Neuronal stem cell (in vitro differentiated cells): ENCODE results near the gene BCL11B.
A peak's percentile ranks its signal among the peaks of the same experiment; 100 is the strongest.

ENCODE experiments used
- DNase-seq: peaks from one replicate; pipeline ENCODE4 v3.0.0-alpha.2; 2013; ENCODE audit warnings: low spot score
- H2AFZ ChIP-seq: one replicate; pipeline ENCODE4 v1.6.1; 2013; ENCODE audit warnings: mild to moderate bottlenecking, low read length, inconsistent platforms
- H2AK5ac ChIP-seq: 2 replicates; pipeline ENCODE4 v1.6.1; 2013; ENCODE audit warnings: low read depth, mild to moderate bottlenecking, inconsistent platforms, low read length, moderate library complexity, mixed read lengths
- H2BK120ac ChIP-seq: 2 replicates; pipeline ENCODE4 v1.6.1; 2013; ENCODE audit warnings: low read depth, mild to moderate bottlenecking, inconsistent platforms, low read length, moderate library complexity, mixed read lengths
- H2BK12ac ChIP-seq: one replicate; pipeline ENCODE4 v1.6.1; 2013; ENCODE audit warnings: low read length, inconsistent platforms
- H2BK15ac ChIP-seq: 2 replicates; pipeline ENCODE4 v1.6.1; 2013; ENCODE audit warnings: mild to moderate bottlenecking, low read length, inconsistent platforms, mixed read lengths
- H2BK5ac ChIP-seq: one replicate; pipeline ENCODE4 v1.6.1; 2013; ENCODE audit warnings: inconsistent platforms, mild to moderate bottlenecking, low read length, moderate library complexity
- H3K14ac ChIP-seq: one replicate; pipeline ENCODE4 v1.6.1; 2013; ENCODE audit warnings: low read length, inconsistent platforms
- H3K18ac ChIP-seq: 2 replicates; pipeline ENCODE4 v1.6.1; 2013; ENCODE audit warnings: low read length, inconsistent platforms
- H3K23ac ChIP-seq: 2 replicates; pipeline ENCODE4 v1.6.1; 2013; ENCODE audit warnings: low read depth, mild to moderate bottlenecking, mixed read lengths, low read length, inconsistent platforms; ENCODE audit not compliant: poor library complexity
- H3K27ac ChIP-seq: replicated peaks from 3 replicates; pipeline ENCODE4 v1.5.1; 2013; ENCODE audit warnings: low read length, inconsistent platforms
- H3K27me3 ChIP-seq, 3 experiments: 2 replicates each; pipeline ENCODE4 v1.6.1; 2013; ENCODE audit warnings: low read length in 3 of 3, mild to moderate bottlenecking in 2 of 3, inconsistent platforms in 1 of 3, low read depth in 1 of 3, mixed read lengths in 1 of 3, moderate library complexity in 1 of 3; ENCODE audit not compliant: control insufficient read depth in 3 of 3, insufficient read depth in 3 of 3
- H3K36me3 ChIP-seq, 2 donors: replicated peaks in 1 of 2; 2 replicates each; pipeline ENCODE4 v1.6.1; 2013; ENCODE audit warnings: low read length in 2 of 2; ENCODE audit not compliant: control insufficient read depth in 2 of 2, insufficient read depth in 2 of 2
- H3K4ac ChIP-seq: 2 replicates; pipeline ENCODE4 v1.6.1; 2013; ENCODE audit warnings: inconsistent platforms, mild to moderate bottlenecking, low read length, moderate library complexity
- H3K4me1 ChIP-seq, 2 donors: 1 replicate in 1 of 2; 2 replicates in 1 of 2; pipeline ENCODE4 v1.6.1; 2013; ENCODE audit warnings: low read length in 2 of 2, low read depth in 1 of 2; ENCODE audit not compliant: control insufficient read depth in 2 of 2, insufficient read depth in 1 of 2
- H3K4me2 ChIP-seq: one replicate; pipeline ENCODE4 v1.6.1; 2013; ENCODE audit warnings: mild to moderate bottlenecking, low read length, inconsistent platforms; ENCODE audit not compliant: insufficient read depth, poor library complexity, severe bottlenecking
- H3K4me3 ChIP-seq, 2 donors: 2 replicates each; pipeline ENCODE4 v1.5.1; 2013; ENCODE audit warnings: low read length in 2 of 2, mild to moderate bottlenecking in 2 of 2, inconsistent platforms in 1 of 2, moderate library complexity in 1 of 2
- H3K79me1 ChIP-seq: one replicate; pipeline ENCODE4 v1.6.1; 2013; ENCODE audit warnings: low read depth, mild to moderate bottlenecking, inconsistent platforms, low read length, moderate library complexity
- H3K9ac ChIP-seq: one replicate; pipeline ENCODE4 v1.6.1; 2013; ENCODE audit warnings: mild to moderate bottlenecking, low read depth, low read length, inconsistent platforms; ENCODE audit not compliant: poor library complexity
- H3K9me3 ChIP-seq, 2 donors: replicated peaks in 1 of 2; 2 replicates each; pipeline versions ENCODE3 to v1.6.1; 2013; ENCODE audit warnings: low read length in 2 of 2, mild to moderate bottlenecking in 2 of 2, inconsistent platforms in 1 of 2, low read depth in 1 of 2, mixed read lengths in 1 of 2, moderate library complexity in 1 of 2; ENCODE audit not compliant: control insufficient read depth in 2 of 2, insufficient read depth in 1 of 2
- H4K8ac ChIP-seq: one replicate; pipeline ENCODE4 v1.6.1; 2013; ENCODE audit warnings: low read depth, mild to moderate bottlenecking, inconsistent platforms, low read length, moderate library complexity
- H4K91ac ChIP-seq: one replicate; pipeline ENCODE4 v1.6.1; 2013; ENCODE audit warnings: low read length, low read depth, mild to moderate bottlenecking, inconsistent platforms; ENCODE audit not compliant: poor library complexity
- WGBS, 2 donors: extraction: QIAGEN DNeasy Blood & Tissue Kit; methylation state at CpG; one replicate each; pipeline ENCODE4 v1.1.7; 2013; ENCODE audit warnings: missing lambda C conversion rate in 2 of 2, mixed read lengths in 1 of 2; ENCODE audit not compliant: insufficient read length in 2 of 2, insufficient replicate concordance in 1 of 2; ENCODE audit errors: extremely low coverage in 2 of 2; 5-methylcytosine and 5-hydroxymethylcytosine counted together

The BCL11B gene

GRCh38 chr14:99155173-99156089 is 116.6 kb downstream of the BCL11B start:
- Histone ChIP-seq H4K8ac (no peak overlapping the region), H3K36me3 (no peaks in the 10 kb centered on the region), H2AK5ac (no peak overlapping the region), H2BK120ac (no peak overlapping the region), H3K79me1 (no peaks in the 10 kb centered on the region), H3K23ac (no peak overlapping the region), H3K27ac (no peak overlapping the region), H2AFZ (no peak overlapping the region), H3K18ac (no peak overlapping the region), H3K4me1 (peaks cover 0 to 2% of the 10 kb centered on the region in 2 donors), H3K14ac (no peak overlapping the region), H3K4me2 (no peak overlapping the region), H3K4me3 (no peak overlapping the region), H2BK5ac (no peak overlapping the region), H3K9me3 (no peaks in the 10 kb centered on the region), H2BK15ac (no peak overlapping the region), H3K4ac (no peak overlapping the region), H2BK12ac (no peak overlapping the region), H3K9ac (no peak overlapping the region), H4K91ac (no peak overlapping the region), H3K27me3 (peaks cover 0 to 3% (median 0%) of the 10 kb centered on the region in 3 experiments)
- WGBS, 2 donors, result no CpG with 5 or more reads among the region's 6 CpGs
- no peak for DNase-seq

- no peak overlapping the region for H2BK12ac ChIP-seq
- no peak overlapping the region for H2AFZ ChIP-seq
- H3K4me1 ChIP-seq, result no peaks in the 10 kb centered on the region
- no peaks in the 10 kb centered on the region for H3K9me3 ChIP-seq
- H3K4me3 ChIP-seq, result no peak overlapping the region
- H3K23ac ChIP-seq, result no peak overlapping the region
- DNase-seq, result no peak
- H2BK15ac ChIP-seq, result no peak overlapping the region
- peaks cover 0 to 10% (median 0%) of the 10 kb centered on the region in 3 experiments for H3K27me3 ChIP-seq
- H2AK5ac ChIP-seq, result no peak overlapping the region
- H3K36me3 ChIP-seq, result no peaks in the 10 kb centered on the region
- H3K4ac ChIP-seq, result no peak overlapping the region
- no peak overlapping the region for H4K8ac ChIP-seq
- H3K9ac ChIP-seq, result no peak overlapping the region
- H3K14ac ChIP-seq, result no peak overlapping the region
- no peak overlapping the region for H3K4me2 ChIP-seq
- no peak overlapping the region for H3K18ac ChIP-seq
- no peak overlapping the region for H4K91ac ChIP-seq
- no peak overlapping the region for H2BK120ac ChIP-seq
- WGBS, 2 donors, result no CpG with 5 or more reads among the region's 2 CpGs
- H3K79me1 ChIP-seq, result no peaks in the 10 kb centered on the region
- no peak overlapping the region for H2BK5ac ChIP-seq
- no peak overlapping the region for H3K27ac ChIP-seq
Observed at GRCh38 chr14:99150236-99150635, 121.8 kb downstream of the BCL11B start.

- H3K18ac ChIP-seq, result peak overlapping the region; percentile 80
- no peak overlapping the region for H2BK15ac ChIP-seq
- H3K4ac ChIP-seq, result no peak overlapping the region
- no peak overlapping the region for H4K8ac ChIP-seq
- no peaks in the 10 kb centered on the region for H3K36me3 ChIP-seq
- no peak overlapping the region for H4K91ac ChIP-seq
- H3K4me3 ChIP-seq, result no peak overlapping the region
- no peak overlapping the region for H2BK12ac ChIP-seq
- no peak for DNase-seq
- H3K9ac ChIP-seq, result no peak overlapping the region
- H3K27ac ChIP-seq, result no peak overlapping the region
- H3K14ac ChIP-seq, result peak overlapping the region; percentile 21
- no CpG with 5 or more reads among the region's 22 CpGs for WGBS, 2 donors
- no peaks in the 10 kb centered on the region for H3K4me1 ChIP-seq
- H2AK5ac ChIP-seq, result no peak overlapping the region
- H3K23ac ChIP-seq, result no peak overlapping the region
- H2AFZ ChIP-seq, result no peak overlapping the region
- H3K27me3 ChIP-seq, result peaks cover 0 to 10% (median 0%) of the 10 kb centered on the region in 3 experiments
- H3K79me1 ChIP-seq, result no peaks in the 10 kb centered on the region
- H2BK5ac ChIP-seq, result no peak overlapping the region
- H3K9me3 ChIP-seq, result no peaks in the 10 kb centered on the region
- no peak overlapping the region for H2BK120ac ChIP-seq
- no peak overlapping the region for H3K4me2 ChIP-seq
Observed at GRCh38 chr14:99148861-99149610, 123.0 kb downstream of the BCL11B start.

GRCh38 chr14:99148131-99148530 is 123.9 kb downstream of the BCL11B start:
- H3K18ac ChIP-seq, result no peak overlapping the region
- peaks cover 0 to 10% (median 0%) of the 10 kb centered on the region in 3 experiments for H3K27me3 ChIP-seq
- no peak overlapping the region for H3K4ac ChIP-seq
- H3K4me3 ChIP-seq, result no peak overlapping the region
- no peak overlapping the region for H3K4me2 ChIP-seq
- no peak overlapping the region for H2BK15ac ChIP-seq
- no peak overlapping the region for H2BK12ac ChIP-seq
- no peaks in the 10 kb centered on the region for H3K4me1 ChIP-seq
- peak overlapping the region; percentile 47 for H3K14ac ChIP-seq
- no peaks in the 10 kb centered on the region for H3K79me1 ChIP-seq
- no peaks in the 10 kb centered on the region for H3K9me3 ChIP-seq
- H3K23ac ChIP-seq, result peak overlapping the region; percentile 67
- no peak overlapping the region for H2AK5ac ChIP-seq
- H4K8ac ChIP-seq, result no peak overlapping the region
- no peak overlapping the region for H4K91ac ChIP-seq
- H3K9ac ChIP-seq, result no peak overlapping the region
- no peak overlapping the region for H2BK5ac ChIP-seq
- no peak for DNase-seq
- H2AFZ ChIP-seq, result no peak overlapping the region
- H2BK120ac ChIP-seq, result no peak overlapping the region
- no peak overlapping the region for H3K27ac ChIP-seq
- H3K36me3 ChIP-seq, result no peaks in the 10 kb centered on the region
- no CpG with 5 or more reads among the region's 8 CpGs for WGBS, 2 donors
